GM23338 (cell line): ENCODE results near the gene CDH15.

Experiments
- EZH2phosphoT487 ChIP-seq: fragments of 200-600 bp; sonication (generic); IDR thresholded peaks from one replicate; pipeline ENCODE4 v1.8.1; 2018; ENCODE audit warnings: antibody characterized with exemption; ENCODE audit not compliant: unreplicated experiment
- TF ChIP-seq, protein P1 (sequence below), 2 experiments: fragments of 200-600 bp in 1 of 2; sonication (generic) in 1 of 2; conservative IDR thresholded peaks; 2 replicates each; pipeline versions ENCODE4 v1.5.1 to v1.6.1; 2016 to 2017; ENCODE audit warnings: antibody characterized with exemption in 2 of 2, low read depth in 2 of 2, mild to moderate bottlenecking in 2 of 2, moderate library complexity in 1 of 2

DNA sequence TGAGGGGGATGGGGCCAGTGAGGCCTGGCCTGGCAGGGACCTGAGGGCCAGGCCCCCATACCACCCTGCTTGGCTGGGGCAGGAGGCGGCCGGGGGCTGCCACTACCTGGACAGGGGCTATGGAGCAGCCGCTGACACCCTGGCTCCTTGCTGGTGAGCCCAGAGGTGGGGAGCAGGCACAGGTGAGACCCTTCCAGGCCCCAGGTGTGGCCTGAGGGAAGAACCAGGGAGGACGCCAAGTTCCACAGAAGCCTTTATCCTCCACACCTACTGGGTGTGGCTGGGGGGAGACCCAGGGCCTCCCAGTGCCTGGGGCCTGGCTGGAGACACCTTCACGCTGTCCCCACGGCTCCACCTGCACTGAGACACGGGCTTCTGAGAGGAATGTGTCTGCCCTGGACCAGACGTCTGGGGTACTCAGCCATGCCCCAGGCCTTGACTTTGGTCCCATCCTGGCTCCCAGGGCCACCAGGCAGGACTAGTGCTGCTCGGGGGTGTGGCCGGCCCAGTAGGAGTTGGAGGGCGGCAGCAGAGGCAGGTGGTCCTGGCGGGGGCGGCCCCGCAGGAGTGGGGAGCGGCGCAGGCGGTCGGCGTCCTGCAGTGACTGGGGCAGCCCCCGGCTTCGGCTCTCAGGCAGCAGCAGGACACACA is 24.1 kb downstream of the CDH15 start:
- TF ChIP-seq EZH2phosphoT487 = no peak
- TF ChIP-seq, protein P1, sequence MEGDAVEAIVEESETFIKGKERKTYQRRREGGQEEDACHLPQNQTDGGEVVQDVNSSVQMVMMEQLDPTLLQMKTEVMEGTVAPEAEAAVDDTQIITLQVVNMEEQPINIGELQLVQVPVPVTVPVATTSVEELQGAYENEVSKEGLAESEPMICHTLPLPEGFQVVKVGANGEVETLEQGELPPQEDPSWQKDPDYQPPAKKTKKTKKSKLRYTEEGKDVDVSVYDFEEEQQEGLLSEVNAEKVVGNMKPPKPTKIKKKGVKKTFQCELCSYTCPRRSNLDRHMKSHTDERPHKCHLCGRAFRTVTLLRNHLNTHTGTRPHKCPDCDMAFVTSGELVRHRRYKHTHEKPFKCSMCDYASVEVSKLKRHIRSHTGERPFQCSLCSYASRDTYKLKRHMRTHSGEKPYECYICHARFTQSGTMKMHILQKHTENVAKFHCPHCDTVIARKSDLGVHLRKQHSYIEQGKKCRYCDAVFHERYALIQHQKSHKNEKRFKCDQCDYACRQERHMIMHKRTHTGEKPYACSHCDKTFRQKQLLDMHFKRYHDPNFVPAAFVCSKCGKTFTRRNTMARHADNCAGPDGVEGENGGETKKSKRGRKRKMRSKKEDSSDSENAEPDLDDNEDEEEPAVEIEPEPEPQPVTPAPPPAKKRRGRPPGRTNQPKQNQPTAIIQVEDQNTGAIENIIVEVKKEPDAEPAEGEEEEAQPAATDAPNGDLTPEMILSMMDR (conservative IDR thresholded peaks at IDR 0.05; ENCODE audit: low read depth in 2 of 2) = no peak
